GM12872 (cell line): ENCODE data around the gene FARS2.

Source experiments
- TF ChIP-seq, protein P1 (sequence below): IDR thresholded peaks from 3 replicates; pipeline ENCODE4 v1.5.1; 2011; ENCODE audit warnings: low read depth, mild to moderate bottlenecking, low read length, moderate library complexity; ENCODE audit not compliant: insufficient read depth

Gene FARS2

DNA sequence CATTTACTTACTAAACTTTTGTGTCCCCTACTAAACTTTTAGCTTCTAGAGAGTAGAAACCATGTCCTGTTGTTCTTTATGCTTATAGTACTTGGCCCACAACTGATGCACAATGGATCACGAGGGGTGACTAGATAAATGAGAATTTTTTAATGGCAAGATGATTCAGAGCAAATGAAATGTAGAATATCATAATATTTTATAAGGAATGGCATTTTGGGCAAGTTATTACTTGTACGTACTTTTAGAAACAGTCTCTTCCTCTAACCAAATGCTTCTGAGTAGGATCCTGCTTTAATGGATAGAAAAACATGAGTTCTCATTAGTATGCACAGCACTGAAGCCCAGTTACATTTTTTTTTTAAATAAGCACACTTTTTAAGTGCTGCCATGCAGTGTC, 409.1 kb downstream of the FARS2 start:
- TF ChIP-seq, protein P1, sequence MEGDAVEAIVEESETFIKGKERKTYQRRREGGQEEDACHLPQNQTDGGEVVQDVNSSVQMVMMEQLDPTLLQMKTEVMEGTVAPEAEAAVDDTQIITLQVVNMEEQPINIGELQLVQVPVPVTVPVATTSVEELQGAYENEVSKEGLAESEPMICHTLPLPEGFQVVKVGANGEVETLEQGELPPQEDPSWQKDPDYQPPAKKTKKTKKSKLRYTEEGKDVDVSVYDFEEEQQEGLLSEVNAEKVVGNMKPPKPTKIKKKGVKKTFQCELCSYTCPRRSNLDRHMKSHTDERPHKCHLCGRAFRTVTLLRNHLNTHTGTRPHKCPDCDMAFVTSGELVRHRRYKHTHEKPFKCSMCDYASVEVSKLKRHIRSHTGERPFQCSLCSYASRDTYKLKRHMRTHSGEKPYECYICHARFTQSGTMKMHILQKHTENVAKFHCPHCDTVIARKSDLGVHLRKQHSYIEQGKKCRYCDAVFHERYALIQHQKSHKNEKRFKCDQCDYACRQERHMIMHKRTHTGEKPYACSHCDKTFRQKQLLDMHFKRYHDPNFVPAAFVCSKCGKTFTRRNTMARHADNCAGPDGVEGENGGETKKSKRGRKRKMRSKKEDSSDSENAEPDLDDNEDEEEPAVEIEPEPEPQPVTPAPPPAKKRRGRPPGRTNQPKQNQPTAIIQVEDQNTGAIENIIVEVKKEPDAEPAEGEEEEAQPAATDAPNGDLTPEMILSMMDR, result no peak

DNA sequence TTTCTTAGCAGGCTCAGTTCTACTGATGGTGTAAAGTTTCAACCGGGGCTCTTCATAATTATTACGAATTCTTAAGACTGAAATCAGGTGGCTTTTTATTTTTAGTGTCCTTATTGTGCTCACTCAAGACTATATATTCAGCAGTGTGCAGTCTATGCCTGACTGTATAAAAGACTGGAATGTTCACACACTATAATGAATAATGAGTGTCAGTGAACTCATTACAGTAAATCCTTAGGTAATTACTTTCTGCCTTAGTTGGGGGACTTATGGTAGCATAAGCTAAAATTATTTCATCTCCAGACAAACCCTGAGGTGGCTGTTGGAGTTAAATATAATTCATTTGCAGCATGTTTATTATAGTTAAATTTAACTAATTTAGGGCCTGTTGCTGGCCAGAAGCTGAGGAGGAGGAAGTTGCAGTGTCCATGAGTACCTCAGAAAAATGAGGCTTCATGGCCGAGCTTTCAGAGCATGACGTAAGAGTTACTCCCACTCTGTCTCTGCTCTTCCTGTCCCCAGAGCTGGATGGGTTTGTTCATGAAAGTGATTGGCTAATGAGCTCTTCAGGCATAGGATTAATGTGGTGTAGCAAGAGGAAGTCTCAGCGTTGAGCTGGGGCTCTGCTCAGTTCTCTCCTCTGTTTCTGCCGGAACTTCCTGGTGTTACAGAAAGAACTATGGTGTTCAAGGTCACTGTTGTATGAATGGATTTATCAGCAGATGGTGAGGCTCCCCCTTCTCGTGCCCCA, 409.7 kb downstream of the FARS2 start:
- TF ChIP-seq, protein P1, result no peak

DNA sequence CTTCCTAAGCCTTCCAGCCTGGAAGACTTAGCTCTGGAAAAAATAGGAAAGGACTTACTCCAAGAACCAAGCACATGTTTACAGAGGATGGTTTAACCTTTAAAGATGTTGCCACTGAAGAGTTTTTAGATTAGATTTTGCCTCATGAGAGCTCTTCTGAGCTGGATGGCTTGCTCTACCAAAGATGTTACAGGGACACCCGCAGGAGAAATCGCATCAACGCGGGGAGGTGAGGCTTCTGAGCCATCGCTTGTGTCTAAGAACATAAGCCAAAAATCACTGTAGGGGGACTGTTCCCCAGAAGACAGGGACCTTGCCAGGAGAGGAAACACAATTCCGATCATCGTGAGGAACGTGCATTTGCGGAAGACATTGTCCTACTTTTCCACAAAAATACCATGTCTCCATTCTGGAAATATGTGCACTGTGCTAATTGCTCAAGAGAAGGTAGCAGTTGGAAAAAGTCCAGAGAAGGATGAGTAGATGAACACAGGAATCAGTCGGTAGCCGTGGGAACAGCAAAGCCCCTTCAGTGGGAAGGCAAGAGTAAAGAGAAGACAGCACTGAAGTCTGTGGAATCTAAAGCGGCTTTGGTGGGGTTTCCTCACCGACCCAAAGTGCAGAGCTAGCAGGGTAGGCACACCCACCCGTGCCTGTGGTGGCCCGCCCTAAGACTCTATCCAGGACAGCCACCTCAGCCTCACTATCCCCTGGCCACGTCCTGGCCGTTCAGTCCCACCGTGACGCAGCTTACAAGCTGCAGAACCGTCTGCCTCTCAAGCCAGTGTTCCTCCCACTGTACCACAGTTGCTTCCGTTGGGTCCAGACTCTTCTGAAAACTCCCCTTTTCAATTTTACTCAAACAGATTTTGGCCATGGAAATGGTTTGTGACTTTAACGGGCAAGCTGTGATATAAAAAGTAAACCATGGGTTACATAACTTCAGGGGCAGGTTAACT, 410.6 kb downstream of the FARS2 start:
- TF ChIP-seq, protein P1, result no peak

GRCh38 chr6:5672581-5673011, 411.3 kb downstream of the FARS2 start:
- TF ChIP-seq, protein P1, result no peak

GRCh38 chr6:5673019-5673790, 411.9 kb downstream of the FARS2 start:
- TF ChIP-seq, protein P1, result no peak

GRCh38 chr6:5674141-5674540, 412.8 kb downstream of the FARS2 start:
- TF ChIP-seq, protein P1, result no peak

DNA sequence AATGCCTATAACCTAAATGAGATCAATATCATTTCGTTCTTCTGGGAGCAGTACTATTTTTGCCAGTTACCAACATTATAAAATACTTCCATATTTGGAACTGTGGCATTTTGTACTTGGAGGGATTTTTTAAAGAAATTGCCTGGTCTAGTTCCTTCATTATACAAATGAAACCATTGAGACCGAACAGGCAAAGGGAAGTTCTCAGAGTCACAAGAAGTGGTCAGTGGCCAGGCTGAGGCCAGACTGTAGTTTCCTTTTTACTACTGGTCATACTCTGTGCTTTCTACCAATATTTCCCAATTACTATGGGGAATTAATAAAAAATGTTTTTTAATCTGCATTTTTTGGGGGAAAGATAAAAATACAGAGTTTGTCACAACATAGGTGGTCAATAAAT, 413.4 kb downstream of the FARS2 start:
- TF ChIP-seq, protein P1, result no peak
